ENCODE data around the gene ENTR1.
A peak's percentile ranks its signal among the peaks of the same experiment; 100 is the strongest.

DNA sequence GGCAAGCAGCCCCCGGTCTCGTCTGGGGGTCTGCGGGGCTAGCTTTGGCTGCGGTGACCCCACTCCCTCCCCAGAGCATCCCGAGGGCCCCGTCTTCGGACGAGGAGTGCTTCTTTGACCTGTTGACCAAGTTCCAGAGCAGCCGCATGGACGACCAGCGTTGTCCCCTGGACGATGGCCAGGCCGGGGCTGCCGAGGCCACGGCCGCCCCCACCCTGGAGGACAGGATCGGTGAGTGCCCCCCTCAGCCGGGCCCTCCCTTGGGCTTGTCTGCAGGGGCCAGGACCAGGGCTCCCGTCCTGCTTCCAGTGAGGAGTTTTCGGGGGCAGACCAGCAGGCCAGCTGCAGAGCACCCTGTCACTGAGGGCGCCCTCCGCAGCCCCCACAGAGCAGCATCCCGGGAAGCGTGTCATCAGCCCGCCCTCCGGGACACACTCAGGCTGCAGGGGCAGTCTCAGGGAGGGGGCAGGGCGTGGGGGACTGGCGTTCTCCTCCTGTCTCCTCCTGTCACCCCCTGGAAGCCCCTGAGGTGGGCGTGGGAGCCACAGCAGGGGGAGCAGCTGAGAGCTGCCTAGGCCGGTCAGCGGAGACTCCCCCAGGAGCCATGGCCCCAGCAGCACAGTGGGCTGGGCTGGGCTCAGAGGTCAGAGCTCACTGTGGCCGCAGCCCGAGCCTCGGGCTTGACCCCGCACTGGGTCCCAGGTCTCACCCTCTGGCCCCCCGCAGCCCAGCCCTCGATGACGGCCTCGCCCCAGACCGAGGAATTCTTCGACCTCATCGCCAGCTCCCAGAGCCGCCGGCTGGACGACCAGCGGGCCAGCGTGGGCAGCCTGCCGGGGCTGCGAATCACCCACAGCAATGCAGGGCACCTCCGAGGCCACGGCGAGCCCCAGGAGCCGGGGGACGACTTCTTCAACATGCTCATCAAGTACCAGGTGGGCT, 54.5 kb downstream of the ENTR1 start:
- TF ChIP-seq ZIC2 (tag by site-specific recombination; IDR thresholded peaks at IDR 0.05) (peak; percentile 19; the same call in 1 of the 2 replicates), YY1 (tag by site-specific recombination; IDR thresholded peaks at IDR 0.05) (no peak)
- TF ChIP-seq, protein P1, sequence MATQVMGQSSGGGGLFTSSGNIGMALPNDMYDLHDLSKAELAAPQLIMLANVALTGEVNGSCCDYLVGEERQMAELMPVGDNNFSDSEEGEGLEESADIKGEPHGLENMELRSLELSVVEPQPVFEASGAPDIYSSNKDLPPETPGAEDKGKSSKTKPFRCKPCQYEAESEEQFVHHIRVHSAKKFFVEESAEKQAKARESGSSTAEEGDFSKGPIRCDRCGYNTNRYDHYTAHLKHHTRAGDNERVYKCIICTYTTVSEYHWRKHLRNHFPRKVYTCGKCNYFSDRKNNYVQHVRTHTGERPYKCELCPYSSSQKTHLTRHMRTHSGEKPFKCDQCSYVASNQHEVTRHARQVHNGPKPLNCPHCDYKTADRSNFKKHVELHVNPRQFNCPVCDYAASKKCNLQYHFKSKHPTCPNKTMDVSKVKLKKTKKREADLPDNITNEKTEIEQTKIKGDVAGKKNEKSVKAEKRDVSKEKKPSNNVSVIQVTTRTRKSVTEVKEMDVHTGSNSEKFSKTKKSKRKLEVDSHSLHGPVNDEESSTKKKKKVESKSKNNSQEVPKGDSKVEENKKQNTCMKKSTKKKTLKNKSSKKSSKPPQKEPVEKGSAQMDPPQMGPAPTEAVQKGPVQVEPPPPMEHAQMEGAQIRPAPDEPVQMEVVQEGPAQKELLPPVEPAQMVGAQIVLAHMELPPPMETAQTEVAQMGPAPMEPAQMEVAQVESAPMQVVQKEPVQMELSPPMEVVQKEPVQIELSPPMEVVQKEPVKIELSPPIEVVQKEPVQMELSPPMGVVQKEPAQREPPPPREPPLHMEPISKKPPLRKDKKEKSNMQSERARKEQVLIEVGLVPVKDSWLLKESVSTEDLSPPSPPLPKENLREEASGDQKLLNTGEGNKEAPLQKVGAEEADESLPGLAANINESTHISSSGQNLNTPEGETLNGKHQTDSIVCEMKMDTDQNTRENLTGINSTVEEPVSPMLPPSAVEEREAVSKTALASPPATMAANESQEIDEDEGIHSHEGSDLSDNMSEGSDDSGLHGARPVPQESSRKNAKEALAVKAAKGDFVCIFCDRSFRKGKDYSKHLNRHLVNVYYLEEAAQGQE (tag by site-specific recombination; IDR thresholded peaks at IDR 0.05) = no peak
- TF ChIP-seq, protein P2, sequence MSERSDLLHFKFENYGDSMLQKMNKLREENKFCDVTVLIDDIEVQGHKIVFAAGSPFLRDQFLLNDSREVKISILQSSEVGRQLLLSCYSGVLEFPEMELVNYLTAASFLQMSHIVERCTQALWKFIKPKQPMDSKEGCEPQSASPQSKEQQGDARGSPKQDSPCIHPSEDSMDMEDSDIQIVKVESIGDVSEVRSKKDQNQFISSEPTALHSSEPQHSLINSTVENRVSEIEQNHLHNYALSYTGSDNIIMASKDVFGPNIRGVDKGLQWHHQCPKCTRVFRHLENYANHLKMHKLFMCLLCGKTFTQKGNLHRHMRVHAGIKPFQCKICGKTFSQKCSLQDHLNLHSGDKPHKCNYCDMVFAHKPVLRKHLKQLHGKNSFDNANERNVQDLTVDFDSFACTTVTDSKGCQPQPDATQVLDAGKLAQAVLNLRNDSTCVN (tag by site-specific recombination; optimal IDR thresholded peaks at IDR 0.05) = no peak
- TF ChIP-seq, protein P3, sequence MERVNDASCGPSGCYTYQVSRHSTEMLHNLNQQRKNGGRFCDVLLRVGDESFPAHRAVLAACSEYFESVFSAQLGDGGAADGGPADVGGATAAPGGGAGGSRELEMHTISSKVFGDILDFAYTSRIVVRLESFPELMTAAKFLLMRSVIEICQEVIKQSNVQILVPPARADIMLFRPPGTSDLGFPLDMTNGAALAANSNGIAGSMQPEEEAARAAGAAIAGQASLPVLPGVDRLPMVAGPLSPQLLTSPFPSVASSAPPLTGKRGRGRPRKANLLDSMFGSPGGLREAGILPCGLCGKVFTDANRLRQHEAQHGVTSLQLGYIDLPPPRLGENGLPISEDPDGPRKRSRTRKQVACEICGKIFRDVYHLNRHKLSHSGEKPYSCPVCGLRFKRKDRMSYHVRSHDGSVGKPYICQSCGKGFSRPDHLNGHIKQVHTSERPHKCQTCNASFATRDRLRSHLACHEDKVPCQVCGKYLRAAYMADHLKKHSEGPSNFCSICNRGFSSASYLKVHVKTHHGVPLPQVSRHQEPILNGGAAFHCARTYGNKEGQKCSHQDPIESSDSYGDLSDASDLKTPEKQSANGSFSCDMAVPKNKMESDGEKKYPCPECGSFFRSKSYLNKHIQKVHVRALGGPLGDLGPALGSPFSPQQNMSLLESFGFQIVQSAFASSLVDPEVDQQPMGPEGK (tag by site-specific recombination; IDR thresholded peaks at IDR 0.05) = peak; percentile 20; the same call in 1 of the 2 replicates
- TF ChIP-seq, protein P4, sequence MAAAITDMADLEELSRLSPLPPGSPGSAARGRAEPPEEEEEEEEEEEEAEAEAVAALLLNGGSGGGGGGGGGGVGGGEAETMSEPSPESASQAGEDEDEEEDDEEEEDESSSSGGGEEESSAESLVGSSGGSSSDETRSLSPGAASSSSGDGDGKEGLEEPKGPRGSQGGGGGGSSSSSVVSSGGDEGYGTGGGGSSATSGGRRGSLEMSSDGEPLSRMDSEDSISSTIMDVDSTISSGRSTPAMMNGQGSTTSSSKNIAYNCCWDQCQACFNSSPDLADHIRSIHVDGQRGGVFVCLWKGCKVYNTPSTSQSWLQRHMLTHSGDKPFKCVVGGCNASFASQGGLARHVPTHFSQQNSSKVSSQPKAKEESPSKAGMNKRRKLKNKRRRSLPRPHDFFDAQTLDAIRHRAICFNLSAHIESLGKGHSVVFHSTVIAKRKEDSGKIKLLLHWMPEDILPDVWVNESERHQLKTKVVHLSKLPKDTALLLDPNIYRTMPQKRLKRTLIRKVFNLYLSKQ (tag by site-specific recombination; IDR thresholded peaks at IDR 0.05; ENCODE audit: borderline replicate concordance) = no peak

Data from HEK293 (cell line).